ENCODE measurements around the gene CAPN15.
"Not testable (repeated sequence)": the region's sequence is repeated elsewhere in the genome, so short reads cannot be mapped to it uniquely, and the experiment has no call there.

Gene CAPN15

DNA sequence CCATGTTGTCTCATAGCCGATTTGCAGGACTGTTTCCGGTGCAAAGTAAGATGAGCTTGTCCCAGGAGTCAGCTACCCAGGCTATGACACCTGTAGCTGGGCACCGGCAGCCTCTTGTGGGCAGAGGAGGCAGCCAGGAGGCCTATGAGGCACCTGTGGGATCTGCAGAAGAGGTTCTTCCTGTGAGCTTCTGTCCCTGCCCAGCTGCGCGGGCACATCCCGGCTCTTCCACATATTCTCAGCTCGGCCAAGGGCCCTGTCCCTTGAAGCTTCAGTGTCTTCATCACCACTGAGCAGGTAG lies 21.3 kb upstream of the CAPN15 start:
- DNase-seq (ENCODE audit: low read depth in 1 of 2, low spot score in 1 of 2): no peak

DNA sequence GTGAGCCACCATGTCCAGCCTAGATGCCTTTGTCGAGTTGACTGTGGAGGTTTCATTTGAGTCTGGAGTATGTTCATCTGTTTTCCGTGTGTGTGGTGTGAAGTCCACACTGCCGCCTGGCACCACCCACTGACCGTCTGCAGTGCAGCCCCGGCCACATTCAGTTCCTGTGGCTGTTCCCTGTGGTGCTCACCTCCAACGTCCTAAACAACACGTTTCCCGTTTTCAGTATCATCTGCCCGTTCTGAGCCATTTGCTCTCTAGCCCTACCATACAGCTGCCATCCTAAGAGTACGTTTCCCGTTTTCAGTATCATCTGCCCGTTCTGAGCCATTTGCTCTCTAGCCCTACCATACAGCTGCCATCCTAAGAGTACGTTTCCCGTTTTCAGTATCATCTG lies 20.0 kb upstream of the CAPN15 start:
- DNase-seq (ENCODE audit: low read depth in 1 of 2, low spot score in 1 of 2): not testable (repeated sequence)

DNA sequence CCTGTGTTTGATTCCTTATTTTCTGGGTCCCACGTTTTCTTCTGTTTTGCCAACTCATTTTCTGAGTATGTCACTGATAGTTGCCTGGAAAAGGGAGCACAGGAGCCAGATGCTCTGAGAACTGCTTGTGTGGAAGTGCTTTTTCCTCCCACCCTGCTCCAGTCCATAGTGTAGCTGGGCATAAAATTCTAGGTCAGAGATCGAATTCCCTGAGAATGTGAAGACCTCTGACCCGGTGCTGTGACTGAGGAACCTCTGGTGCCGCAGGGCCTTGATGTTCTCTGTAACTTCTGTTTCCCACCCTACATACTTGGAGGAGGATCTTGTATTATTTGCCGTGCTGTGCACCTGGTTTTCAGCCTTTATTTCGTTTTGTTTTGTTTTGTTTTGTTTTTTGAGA lies 19.5 kb upstream of the CAPN15 start:
- no peak for DNase-seq (ENCODE audit: low read depth in 1 of 2, low spot score in 1 of 2)

DNA sequence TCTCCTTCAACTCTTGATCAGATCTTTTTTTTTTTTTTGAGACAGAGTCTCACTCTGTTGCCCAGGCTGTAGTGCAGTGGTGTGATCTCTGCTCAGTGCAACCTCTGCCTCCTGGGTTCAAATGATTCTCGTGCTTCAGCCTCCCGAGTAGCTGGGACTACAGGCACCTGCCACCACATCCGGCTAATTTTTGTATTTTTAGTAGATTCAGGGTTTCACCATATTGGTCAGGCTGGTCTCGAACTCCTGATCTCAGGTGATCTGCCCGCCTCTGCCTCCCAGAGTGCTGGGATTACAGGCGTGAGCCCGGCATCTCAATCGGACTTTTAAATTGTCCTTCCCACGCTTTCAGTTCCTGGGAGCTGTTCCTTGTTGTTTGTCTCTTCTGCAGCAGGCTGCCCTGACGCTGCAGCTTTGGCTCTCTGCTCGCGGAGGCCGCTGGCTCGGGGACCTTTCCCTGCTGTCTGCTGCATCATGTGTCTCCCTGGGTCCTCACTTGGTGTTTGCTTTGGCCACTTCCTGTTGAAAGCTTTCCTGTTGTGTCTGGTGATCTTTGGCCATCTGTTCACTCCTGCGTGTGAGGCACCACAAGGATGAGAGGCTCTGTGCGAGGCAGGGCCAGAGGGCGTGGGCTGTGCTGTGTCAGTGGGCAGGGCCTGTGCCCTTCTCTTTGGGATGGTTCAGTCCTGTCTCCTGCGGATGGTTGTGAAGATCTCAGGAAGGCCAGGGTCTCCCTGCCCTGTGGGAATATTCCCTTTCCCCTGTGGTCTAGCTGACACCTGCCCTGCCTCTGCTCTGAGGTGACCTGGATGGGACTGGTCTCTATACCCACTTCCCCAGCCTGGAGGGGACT lies 18.4 kb upstream of the CAPN15 start:
- DNase-seq (ENCODE audit: low read depth in 1 of 2, low spot score in 1 of 2): no peak

DNA sequence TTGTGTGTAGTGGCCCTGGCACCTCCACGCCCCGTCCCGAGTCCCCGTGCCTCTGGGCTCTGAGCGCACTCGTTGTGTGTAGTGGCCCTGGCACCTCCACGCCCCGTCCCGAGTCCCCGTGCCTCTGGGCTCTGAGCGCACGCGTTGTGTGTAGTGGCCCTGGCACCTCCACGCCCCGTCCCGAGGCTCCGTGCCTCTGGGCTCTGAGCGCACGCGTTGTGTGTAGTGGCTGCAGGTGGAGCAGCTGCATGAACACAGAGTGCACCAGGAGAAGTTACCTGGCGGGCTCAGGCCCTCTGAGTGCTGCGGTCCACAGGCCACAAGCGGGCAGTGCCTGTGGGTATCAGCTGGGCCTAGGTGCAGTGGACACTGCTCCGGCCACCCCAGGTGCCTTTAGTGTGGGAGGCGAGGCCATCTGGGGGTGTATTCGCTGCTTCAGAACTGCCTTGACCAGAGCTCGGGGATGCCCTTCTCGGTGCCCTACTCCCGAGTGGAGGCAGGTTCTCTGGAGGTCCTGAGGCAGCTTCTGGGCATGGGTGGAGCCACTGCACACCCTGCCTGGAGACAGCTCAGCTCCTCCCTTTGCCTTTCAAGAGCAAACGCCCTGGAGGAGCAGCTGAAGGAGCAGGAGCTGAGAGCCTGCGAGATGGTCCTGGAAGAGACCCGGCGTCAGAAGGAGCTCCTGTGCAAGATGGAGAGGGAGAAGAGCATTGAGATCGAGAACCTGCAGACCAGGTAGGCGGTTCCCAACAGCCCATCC lies 17.3 kb upstream of the CAPN15 start:
- no peak for DNase-seq (ENCODE audit: low read depth in 1 of 2, low spot score in 1 of 2)

DNA sequence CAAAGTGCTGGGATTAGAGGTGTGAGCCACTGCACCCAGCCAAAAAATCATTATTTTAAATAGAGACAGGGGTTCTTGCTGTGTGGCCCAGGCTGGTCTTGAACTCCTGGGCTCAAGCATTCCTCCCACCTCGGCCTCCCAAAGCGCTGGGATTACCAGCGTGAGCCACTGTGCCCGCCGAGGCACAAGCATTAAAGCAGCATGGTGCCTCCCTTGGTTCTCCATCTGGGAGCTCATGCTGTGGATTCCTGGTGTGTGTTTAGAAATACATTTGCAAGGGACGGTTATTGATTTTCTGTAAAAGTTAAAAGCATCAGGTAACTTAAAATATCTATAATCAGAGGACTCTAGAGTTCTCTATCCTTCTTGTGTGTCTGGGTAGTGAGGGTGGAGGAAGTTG lies 14.7 kb upstream of the CAPN15 start:
- no peak for DNase-seq (ENCODE audit: low read depth in 1 of 2, low spot score in 1 of 2)

DNA sequence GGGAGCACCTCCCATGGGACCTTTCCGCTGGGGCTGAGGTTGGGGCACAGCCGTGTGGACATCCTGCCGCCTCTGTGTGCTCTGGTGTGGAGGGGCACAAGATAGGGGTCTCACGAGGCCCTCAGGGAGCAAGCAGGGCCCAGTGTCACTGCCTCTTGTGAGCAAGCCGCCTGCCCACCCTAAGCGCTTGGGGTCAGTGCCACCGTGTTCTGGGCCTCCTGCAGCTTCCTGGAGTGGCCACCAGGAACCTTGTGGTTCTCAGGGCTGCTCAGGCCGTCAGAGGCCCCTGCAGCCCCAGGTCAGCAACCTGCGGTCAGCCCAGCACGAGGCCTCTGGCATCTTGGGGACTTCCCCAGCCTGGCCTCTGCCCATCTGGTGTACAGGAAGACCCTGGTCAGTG lies 13.6 kb upstream of the CAPN15 start:
- no peak for DNase-seq (ENCODE audit: low read depth in 1 of 2, low spot score in 1 of 2)

DNA sequence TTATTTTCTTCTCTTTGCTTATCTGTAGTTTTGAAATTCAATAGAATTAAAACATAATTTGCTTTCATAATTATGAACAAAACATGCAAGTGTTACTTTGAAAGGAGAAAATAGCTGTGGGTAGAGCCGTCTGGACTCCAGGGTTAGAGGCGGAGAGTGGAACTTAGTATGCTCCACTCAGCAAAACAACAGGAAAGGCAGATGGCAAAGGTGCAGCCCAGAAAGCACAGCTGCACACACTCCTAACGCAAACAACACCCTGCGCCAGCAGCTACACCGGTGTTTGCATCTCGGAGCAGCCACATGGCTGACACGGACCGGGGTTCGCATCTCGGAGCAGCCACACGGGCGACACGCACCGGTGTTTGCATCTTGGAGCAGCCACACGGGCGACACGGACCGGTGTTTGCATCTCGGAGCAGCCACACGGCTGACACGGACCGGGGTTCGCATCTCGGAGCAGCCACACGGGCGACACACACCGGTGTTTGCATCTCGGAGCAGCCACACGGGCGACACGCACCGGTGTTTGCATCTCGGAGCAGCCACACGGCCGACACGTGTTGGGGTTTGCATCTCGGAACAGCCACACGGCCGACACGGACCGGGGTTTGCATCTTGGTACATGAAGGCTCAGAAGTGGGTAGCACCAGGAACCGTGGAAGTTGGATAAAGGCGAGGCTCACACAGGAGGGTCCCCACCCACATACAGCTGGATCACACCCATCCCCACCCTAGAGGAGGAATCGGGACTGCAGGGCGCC lies 12.2 kb upstream of the CAPN15 start:
- no peak for DNase-seq (ENCODE audit: low read depth in 1 of 2, low spot score in 1 of 2)

DNA sequence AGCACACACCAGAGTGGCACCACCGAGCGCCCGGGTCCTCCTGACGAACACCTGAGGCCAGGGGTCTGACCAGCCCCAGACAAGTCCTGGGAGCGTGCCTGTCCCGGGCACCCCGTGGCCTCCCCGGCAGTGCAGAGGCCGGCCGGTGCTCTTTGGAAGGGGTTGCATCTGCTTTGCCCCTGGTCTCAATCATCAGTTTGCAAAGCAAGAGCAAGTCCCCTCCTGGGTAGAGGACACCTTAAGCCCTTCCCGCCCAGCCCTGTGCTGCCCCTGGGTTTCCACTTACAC lies 11.6 kb upstream of the CAPN15 start:
- DNase-seq (ENCODE audit: low read depth in 1 of 2, low spot score in 1 of 2): no peak

DNA sequence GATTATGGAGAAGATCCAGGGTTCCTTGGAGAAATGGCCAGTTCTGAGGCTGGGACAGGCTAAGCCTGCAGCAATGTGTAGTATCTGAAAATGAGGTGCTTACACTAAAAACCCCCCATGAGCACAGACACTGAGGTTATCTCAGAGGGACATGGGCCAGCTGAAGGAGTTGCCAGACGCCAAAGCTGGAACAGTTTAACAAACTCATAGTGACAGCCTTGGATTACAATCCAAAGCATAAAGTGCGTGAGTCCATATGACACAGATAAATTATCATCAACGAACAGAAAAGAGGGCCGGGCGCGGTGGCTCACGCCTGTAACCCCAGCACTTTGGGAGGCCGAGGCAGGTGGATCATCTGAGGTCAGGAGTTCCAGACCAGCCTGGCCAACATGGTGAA lies 11.2 kb upstream of the CAPN15 start:
- no peak for DNase-seq (ENCODE audit: low read depth in 1 of 2, low spot score in 1 of 2)

DNA sequence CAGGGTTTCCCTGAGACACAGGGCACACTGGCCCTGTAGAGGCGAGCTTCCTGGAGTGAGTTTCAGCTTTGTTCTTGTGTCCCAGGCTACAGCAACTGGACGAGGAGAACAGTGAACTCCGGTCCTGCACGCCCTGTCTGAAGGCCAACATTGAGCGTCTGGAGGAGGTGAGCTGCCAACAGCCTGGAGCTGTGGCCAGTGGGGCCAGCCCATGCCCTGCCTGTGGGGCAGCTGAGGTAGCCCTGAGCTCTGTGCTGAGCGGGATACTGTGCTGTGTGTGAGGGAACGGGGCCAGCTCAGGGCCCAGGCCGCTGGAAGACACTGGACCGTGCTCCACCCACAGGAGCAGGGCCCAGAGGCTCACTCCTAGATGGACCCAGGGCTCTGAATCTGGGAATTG lies 8.7 kb upstream of the CAPN15 start:
- DNase-seq (ENCODE audit: low read depth in 1 of 2, low spot score in 1 of 2): no peak

DNA sequence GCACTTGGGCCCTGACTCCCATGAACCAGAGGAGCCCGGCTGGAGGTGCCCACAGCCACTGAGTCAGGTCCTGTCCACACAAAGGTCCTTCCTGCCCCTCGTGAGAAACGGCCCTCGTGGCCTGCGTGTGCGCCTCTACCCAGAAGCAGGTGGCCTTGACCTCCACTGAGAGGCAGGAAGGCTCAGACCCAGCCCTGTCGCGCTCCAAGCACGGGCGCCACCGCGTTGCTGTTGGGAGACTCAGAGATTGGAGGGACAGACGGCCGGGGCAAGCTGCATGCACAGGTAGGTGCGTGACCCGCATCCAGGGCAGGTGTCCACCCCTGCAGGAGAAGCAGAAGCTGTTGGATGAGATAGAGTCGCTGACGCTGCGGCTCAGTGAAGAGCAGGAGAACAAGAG lies 8.1 kb upstream of the CAPN15 start:
- no peak for DNase-seq (ENCODE audit: low read depth in 1 of 2, low spot score in 1 of 2)

DNA sequence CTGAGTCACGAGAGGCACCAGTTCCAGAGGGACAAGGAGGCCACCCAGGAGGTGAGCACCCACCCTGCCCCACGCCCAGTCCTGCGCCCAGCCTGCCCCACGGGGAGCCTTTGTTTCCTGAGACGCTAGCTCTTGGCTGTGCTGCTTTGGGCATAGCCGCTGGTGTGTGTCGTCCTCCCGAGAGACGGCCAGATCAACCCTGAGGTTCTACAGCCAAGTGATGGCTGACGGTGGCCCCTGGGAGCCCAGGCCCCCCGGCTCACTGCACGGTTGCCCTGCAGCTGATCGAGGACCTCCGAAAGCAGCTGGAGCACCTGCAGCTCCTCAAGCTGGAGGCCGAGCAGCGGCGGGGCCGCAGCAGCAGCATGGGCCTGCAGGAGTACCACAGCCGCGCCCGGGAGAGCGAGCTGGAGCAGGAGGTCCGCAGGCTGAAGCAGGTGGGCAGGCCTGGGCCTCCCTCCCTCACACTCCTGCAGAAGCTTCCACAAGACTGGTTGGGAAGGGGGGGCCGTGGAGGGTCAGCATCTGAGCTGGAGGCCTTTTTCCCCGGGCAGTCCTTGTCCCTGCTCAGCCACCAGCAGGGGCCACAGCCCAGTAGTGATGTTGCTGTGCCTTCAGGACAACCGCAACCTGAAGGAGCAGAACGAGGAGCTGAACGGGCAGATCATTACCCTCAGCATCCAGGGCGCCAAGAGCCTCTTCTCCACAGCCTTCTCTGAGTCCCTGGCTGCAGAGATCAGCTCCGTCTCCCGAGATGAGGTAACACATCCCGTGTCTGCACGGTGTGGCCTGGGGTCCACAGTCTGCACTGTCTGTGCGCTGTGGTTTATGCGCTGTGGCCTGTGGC lies 7.4 kb upstream of the CAPN15 start:
- no peak for DNase-seq (ENCODE audit: low read depth in 1 of 2, low spot score in 1 of 2)

DNA sequence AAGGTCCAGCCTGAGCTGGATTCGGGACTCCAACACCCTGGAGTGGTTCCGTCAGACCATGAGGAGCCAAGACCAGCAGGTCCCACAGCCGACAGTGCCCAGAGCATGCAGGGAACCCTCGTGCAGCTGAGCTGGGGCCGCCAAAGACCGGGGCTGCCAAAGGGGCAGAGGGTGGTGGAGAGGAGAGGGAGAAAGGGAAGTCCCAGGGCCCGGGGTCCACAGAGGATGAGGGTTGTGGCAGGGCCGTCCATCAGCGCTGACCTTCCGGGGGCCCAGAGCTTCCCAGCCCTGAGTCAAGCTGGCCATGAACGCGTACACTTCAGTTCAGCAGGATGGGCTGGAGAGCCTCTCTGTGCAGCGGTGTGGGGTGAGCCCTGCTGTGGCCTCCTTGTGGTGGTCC lies 6.7 kb upstream of the CAPN15 start:
- DNase-seq (ENCODE audit: low read depth in 1 of 2, low spot score in 1 of 2): no peak

DNA sequence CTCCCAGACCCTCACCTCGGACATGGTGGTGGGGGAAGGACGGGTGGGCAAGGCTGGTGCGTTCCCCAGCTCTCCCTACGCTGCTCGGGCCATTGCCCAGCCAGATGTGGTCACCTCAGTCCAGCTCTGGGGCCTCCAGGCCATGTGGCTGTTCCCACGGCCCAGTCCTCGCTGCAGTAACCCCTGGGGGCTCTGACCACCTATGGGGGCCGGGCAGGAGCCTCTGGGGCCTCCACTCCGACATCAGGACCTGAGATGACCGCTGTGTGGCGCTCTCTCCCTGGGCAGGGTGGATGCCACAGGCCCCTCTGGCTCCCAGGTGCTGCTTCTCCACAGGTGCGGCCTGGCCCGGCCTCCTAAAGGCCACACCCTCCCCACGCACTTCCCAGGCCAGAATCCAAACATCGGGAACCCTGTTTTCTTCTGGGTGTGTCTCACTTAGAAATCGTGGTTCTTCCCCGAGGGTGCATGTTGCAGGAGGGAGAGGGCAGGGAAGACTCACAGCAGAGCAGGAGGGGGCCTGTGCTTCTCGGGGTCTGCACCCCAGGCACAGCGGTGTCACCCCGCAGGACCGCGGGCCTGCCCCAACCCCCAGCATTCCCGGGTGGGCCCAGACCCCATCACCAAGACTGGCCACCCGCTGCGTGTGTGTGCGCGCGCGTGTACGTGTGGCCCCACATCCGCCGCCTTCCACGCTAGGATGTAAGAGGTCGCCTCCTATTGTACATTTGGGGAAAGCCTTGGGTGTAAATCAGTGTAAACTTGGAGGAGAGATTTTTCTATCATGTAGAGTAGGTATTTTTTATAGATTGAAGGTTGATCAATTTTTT lies 5.9 kb upstream of the CAPN15 start:
- no peak for DNase-seq (ENCODE audit: low read depth in 1 of 2, low spot score in 1 of 2)

DNA sequence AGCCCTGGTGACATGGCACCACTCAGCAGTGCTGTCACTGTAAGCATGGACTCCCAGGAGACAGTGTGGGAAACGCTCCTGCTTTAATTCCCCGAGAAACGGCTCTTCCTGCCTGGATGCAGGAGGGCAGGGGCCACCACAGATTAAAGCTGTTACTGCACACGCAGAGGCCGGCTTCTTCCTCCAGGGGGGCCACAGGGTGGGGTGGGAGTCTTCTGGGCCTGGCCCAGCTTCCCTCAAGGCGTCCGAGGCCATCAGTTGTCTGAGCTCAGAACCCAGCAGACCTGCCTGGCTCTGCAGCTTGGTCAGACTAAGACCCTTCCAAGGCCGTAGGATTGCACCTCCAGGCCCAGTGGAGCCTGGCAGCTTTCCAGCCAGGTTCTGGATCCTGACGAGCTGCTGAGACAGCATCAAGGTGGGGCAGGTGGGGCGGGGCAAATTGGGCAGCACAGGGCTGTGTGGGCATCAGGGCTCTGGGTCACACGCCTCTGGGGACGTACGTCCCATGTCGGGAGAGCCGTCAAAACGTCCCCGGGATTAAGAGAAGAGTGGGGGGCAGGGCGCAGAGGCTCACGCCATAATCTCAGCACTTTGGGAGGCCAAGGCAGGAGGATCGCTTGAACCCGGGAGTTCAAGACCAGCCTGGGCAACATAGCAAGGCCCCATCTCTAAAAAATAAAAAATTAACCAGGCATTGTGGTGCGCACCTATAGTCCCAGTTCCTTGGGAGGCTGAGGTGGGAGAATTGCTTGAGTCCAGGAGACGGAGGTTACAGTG lies 5.0 kb upstream of the CAPN15 start:
- no peak for DNase-seq (ENCODE audit: low read depth in 1 of 2, low spot score in 1 of 2)

DNA sequence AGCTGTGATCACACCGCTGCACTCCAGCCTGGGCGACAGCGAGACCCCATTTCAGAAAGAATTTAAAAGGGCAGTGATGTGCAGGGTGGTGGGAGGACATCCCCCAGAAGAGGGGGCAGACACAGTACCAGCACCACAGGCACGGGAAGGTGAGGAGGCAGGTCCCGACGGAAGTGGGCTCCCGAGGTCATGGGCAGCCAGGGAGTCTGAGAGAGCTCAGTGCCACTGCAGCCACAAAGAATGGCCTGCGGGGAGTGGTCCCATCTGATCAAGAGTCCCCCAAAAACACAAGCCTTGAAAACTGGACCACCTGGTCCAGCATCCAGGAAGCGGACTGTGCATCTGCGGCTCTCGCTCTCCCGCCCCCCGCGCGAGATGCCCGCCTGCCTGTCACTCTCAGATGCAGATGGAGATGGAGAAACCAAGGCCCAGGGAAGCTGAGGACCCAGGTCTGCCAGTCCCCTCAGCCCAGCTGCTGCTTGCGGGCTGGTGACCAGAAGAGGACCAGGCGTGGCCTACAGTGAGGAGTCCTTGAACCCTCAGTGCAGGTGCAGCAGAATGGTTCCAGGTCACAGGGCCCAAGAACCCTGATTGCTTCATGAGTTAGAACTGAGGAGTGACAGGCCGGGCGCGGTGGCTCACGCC lies 4.3 kb upstream of the CAPN15 start:
- DNase-seq (ENCODE audit: low read depth in 1 of 2, low spot score in 1 of 2): no peak

DNA sequence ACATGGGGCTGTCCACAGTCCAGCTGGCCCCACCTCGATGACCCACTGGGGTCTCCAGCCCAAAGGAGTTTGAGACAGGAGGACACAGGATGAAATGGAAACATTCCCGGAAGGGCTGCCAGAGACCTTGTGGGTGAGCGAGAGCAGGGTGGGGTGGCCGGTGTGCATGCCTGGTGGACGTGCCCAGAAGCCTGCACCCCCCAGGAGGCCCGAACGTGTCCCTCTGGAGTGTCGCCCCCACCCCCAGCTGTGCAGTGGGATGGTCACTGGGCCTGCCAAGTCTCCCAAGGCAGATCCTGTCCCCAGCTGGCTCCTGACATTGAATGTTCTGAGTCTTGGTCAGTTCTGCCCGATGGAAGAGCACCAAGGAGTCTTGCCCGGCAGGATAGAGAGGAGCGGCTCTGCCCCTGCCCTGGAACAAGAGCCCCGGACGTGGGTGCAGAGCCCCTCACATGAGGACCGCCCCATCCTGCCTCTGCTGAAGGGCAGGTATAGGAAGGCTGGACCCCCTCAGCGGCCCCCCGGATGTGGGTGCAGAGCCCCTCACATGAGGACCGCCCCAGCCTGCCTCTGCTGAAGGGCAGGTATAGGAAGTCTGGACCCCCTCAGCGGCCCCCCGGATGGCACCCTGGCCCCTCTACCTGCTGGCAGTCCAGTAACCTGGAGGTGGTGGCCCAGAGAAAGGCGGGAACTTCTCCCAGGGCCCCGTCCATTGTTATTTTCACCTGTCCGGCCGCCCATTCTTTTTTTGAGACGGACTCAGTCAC lies 3.1 kb upstream of the CAPN15 start:
- DNase-seq (ENCODE audit: low read depth in 1 of 2, low spot score in 1 of 2): no peak

DNA sequence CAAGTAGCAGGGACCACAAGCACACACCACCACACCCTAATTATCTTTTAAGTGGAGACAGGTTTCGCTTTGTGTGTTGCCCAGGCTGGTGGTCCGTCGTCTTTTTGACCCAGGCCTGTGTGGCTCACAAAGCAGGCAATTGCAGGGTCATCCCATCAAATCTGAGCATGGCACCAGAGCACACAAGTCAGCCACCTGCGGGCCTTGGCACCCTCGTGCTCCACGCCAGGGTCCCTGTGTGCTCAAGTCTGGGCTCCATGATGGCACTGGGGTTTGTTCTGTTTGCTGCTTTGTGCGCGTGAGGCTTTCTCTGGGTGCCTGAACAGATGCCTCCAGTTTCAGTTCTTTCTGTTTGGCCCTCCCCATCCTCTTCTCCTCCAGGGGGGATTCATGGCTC lies 2.4 kb upstream of the CAPN15 start:
- DNase-seq (ENCODE audit: low read depth in 1 of 2, low spot score in 1 of 2): no peak
